NCI-H1105 treated with DMSO at 0.1 percent for 48 hours (cell line): ENCODE results near the gene CCNK.

Experiments
- DNase-seq: peaks from one replicate; lab custom pipeline; 2025; lab: John Stamatoyannopoulos, UW

CCNK gene

DNA sequence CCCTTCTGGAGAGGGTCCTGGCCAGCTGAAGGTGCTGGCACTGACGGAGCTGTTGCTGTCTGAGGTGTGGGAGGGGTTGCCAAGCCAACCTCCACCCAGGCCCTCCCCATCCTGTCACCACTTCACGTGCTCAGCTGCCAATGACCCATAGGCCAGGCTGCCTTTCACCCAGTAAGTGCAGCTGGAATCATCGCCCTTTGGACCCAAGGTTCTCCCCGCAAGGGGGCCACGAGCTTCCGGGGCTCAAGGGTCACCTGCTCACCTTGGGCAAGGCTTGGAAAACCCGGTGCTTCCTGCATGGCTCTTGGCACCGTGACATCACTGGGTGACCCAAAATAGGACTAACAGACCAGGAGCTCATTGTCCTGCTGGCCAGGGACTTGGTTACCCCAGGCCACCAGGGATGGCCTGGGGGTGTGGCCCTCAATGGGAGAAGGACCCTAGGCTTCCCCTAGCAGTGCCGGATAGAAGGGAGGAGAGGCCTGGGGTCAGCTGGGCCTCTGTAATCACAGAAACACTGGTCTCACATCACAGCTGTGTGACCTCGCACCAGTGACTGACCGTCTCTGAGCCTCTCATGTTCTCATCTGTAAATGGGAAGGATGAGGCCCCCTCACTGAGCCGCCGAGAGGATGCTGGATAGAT lies 71.5 kb downstream of the CCNK start:
- DNase-seq = no peak

DNA sequence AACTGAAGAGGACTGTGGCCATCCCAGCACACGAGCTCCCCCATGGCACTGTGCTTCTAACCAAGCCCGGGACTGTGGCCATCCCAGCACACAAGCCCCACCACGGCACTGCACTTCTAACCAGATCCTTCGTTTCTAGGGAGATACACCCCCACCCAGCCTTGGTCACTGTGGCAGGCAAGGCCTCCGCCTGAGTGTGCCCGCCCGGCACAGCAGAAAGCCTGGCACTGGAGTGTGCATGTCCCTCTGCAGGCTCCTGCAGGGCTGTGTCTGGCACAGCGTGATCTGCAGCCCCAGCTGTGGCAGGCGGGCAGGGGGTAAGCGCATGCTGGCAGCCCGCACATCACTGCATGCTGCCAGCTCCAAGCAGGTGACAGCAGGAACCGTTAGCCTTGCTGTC lies 73.0 kb downstream of the CCNK start:
- no peak for DNase-seq

DNA sequence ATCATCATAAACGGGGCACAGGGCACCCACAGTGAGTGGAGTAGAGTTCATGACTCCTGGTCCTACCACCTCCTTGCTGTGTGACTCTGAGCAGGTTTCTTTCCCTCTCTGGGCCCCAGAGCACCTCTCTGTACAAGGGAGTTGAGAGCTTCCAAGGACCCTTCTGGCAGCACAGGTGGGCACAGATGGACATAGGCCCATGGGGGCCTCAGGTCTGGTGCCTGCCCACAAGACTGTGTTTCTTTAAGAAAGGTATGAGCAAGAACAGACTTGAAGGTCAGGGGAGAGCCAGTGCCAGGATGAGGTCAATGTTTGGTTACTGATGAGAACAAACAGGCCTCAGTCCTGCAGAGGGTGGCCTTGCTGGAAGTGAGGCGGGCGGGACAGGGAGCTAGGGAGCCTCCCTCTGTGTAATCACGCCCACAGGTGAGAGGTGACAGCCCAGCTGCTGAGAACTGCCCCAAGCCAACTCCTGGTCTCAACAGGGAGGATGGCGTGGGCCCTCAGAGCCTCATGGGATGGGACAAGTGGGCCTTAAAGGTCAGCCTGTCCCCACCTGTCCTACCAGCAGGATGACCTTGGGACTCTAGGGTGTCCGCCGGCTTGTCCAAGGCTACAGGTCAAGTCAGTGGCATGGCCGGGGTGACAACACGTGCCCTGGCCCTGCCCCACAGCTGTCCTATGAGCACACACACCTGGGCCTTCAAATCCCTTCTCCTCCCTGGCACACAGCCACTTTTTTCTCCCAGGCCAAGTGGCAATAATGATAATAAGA lies 73.7 kb downstream of the CCNK start:
- DNase-seq = no peak

DNA sequence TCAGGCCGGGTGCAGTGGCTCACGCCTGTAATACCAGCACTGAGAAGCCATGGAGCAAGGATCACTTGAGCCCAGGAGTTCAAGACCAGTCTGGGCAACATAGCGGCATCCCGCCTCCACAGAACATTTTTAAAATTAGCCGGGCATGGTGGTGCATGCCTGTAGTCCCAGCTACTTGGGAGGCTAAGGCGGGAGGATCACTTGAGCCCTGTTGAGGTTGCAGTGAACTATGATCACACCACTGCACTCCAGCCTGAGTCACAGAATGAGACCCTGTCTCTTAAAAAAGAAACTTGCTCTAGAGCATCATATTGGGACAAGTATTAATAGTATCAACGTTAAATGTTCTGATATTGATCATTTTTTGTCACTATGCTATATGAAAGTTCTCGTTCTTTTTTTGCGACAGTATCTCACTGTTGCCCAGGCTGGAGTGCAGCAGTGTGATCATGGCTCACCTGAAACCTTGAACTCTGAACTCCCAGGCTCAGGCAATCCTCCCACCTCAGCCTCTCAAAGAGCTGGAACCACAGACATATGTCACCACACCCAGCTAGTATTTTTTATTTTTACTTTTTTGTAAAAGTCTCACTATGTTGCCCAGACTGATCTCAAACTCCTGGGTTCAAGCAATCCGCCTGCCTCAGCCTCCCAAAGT lies 75.1 kb downstream of the CCNK start:
- no peak for DNase-seq

DNA sequence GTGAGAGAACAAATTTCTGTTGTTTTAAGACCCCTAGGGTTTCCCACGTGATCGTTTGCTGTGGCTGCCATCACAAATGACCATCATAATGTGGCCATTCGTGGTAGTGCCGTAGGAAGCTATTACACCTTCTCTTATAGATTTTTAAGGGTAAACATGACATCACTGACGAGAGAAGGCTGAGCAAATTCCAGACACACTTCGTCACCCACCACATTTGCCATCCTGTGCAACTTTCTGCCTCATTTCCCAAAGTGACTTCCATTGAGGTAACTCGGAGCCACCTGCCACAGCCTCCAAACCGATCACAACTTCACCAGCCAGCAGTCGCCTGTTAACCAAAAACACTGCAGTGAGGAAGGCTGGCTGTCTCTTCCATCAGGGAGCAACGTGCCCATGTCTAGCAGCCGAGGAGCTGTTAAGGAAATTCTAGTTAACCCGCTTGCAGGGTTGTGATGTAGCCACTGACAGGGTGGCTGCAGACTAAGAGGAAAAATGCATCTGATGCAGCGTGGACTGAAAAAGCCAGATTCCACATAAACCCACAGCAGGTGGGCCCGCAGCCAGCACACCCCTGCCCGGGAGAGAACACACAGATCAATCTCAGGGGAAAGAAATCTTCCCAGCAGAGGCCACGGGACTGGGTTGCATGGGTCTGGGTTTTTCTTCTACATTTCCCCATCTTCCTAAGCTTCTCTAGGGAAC lies 78.2 kb downstream of the CCNK start:
- no peak for DNase-seq

DNA sequence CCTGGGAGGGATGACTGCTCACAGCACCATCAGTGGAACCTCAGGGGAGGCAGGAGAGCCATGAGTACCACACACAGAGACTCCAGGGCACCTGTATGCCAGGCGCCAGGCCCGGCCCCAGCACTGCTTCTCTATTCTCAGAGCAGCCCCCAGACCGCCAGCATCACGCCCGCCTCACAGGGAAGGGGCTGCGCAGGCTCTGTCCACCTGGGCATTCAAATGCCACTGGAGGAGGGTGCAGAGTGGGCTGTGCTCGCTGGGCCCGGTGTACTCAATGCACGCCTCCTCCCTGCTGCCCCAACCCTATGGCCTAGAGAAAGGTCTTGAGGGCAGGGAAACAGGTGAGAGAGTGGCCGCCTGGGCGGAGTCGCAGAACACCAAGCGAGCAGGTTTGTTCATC lies 79.2 kb downstream of the CCNK start:
- DNase-seq = no peak

DNA sequence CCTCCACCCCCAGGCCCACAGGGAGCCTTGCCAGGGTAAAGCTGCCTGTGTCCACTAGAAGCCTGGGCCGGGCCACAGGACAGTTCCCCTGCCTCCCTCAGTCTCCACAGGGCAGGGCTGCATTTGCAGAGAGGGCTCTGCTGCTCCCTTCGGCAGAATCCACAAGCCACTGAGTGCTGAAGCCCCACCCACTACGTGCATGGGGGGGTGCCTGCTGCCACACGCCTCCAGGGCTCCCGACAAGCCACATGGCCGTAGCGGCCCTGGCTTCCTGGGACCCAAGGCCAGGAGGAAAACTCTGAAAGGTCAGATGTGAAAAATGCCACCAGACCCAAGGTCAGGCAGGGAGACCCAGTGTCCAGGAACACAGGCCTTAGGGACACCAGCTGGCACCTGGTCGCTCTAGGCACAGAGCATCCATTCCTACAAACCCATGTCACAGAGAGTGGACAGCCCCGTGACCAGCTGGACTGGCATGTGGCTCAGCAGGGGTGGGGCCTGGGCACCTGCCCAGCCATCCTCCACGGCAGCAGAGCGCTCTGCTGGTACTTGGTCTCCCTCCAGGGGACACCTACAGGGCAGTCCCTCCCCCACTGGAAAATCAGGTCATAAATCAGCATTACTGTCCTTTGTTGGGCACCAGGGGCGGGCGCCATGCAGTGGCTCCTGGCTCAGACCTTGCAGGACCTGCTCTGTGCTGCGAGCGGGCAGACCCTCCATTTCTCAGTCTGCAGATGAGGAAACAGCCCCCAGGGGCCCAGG lies 79.9 kb downstream of the CCNK start:
- no peak for DNase-seq

DNA sequence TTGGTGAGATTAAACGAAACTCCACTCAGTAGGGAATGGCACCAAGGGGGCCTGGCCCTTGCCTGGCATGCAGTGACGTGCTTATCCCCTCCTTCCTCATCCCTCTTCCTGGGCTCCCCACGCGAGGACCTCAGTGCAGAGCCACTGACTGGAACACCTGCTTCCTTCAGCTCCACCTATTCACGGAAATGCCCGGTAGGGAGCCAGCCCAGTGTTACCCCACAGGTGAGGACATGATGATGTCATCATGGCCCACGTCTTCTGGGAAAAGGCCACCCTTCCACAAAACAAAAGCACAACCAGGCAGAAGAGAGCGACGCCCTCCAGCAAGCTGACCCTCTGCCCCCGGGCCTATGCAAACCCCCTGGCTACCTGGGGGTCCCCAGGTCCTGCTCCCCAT lies 80.7 kb downstream of the CCNK start:
- DNase-seq = no peak
